Esophagus muscularis mucosa (tissue), 4 donors: ENCODE measurements around the gene TTLL4.

Experiments used
- CTCF ChIP-seq, 3 experiments: fragments of 200-600 bp in 2 of 3; fragments of 450-650 bp in 1 of 3; sonication (generic) in 2 of 3; IDR thresholded peaks; one replicate each; pipeline ENCODE4 v1.5.1; 2017 to 2019; ENCODE audit warnings: antibody characterized with exemption in 3 of 3, mild to moderate bottlenecking in 2 of 3, moderate library complexity in 1 of 3
- EP300 ChIP-seq: sonication (generic); formaldehyde crosslinking; IDR thresholded peaks from one replicate; pipeline ENCODE4 v1.6.1; 2017; ENCODE audit warnings: antibody characterized with exemption
- POLR2A ChIP-seq: fragments of 450-650 bp; IDR thresholded peaks from one replicate; pipeline ENCODE4 v1.6.1; 2017; ENCODE audit warnings: antibody characterized with exemption, moderate library complexity, mild to moderate bottlenecking, low read depth
- POLR2AphosphoS5 ChIP-seq, 2 donors: sonication (generic); formaldehyde crosslinking; IDR thresholded peaks; one replicate each; pipeline ENCODE4 v1.6.1; 2017; ENCODE audit warnings: antibody characterized with exemption in 2 of 2

GRCh38 chr2:218799990-218800389 is 89.4 kb downstream of the TTLL4 start:
- TF ChIP-seq CTCF (IDR thresholded peaks at IDR 0.05) (no peak), POLR2A (no peak), EP300 (no peak), POLR2AphosphoS5 (IDR thresholded peaks at IDR 0.05) (no peak)
